GM23338 (cell line): ENCODE data around the gene SNRNP25. TPM values are rescaled to one million over a fixed set of nuclear protein-coding genes. Genes with fewer than 3 reads are reported as not detected.
A peak's percentile ranks its signal among the peaks of the same experiment; 100 is the strongest.

Experiments
- ATAC-seq: fragments of 200-7000 bp; cut with Tn5 transposase; 3 replicates; pipeline ENCODE4 v1.9.1; 2020
- DNase-seq: peaks from one replicate; pipeline ENCODE4 v3.0.0-alpha.2; 2015; ENCODE audit warnings: low spot score
- H2AFZ ChIP-seq: fragments of 200-600 bp; sonication (generic); 2 replicates; pipeline ENCODE4 v1.8.0; 2016; ENCODE audit warnings: antibody characterized with exemption, mild to moderate bottlenecking, moderate library complexity
- H3F3A ChIP-seq: fragments of 200-600 bp; sonication (generic); replicated peaks from 2 replicates; pipeline ENCODE4 v1.8.0; 2017; ENCODE audit warnings: antibody characterized with exemption, mixed run types, low read depth
- H3K27ac ChIP-seq: fragments of 200-600 bp; sonication (generic); 2 replicates; pipeline ENCODE4 v1.6.1; 2016; ENCODE audit warnings: low read depth
- H3K27me3 ChIP-seq: fragments of 200-600 bp; sonication (generic); 2 replicates; pipeline ENCODE4 v1.8.0; 2016; ENCODE audit warnings: mild to moderate bottlenecking, mixed run types, moderate library complexity; ENCODE audit not compliant: insufficient read depth
- H3K36me3 ChIP-seq: fragments of 200-600 bp; sonication (generic); 2 replicates; pipeline ENCODE4 v1.8.0; 2016; ENCODE audit warnings: mild to moderate bottlenecking; ENCODE audit not compliant: insufficient read depth
- H3K4me1 ChIP-seq: fragments of 200-600 bp; sonication (generic); 2 replicates; pipeline ENCODE4 v1.8.0; 2016; ENCODE audit warnings: mild to moderate bottlenecking, moderate library complexity; ENCODE audit not compliant: insufficient read depth
- H3K4me2 ChIP-seq: fragments of 200-600 bp; sonication (generic); 2 replicates; pipeline ENCODE4 v1.7.1; 2017; ENCODE audit warnings: mixed run types
- H3K4me3 ChIP-seq: fragments of 200-600 bp; sonication (generic); 2 replicates; pipeline ENCODE4 v1.6.1; 2016; ENCODE audit warnings: mixed run types
- H3K79me2 ChIP-seq: fragments of 200-600 bp; sonication (generic); replicated peaks from 2 replicates; pipeline ENCODE4 v1.8.0; 2017; ENCODE audit warnings: mild to moderate bottlenecking; ENCODE audit not compliant: insufficient read depth
- H3K9me2 ChIP-seq: fragments of 200-600 bp; sonication (generic); 2 replicates; pipeline ENCODE4 v1.8.0; 2017; ENCODE audit not compliant: insufficient read depth
- H4K20me1 ChIP-seq: fragments of 200-600 bp; sonication (generic); replicated peaks from 2 replicates; pipeline ENCODE4 v1.8.0; 2017; ENCODE audit warnings: mild to moderate bottlenecking; ENCODE audit not compliant: insufficient read depth
- H3K27ac Mint-ChIP-seq: 2 replicates; pipeline ENCODE4 v1.8.0; 2020; ENCODE audit warnings: inconsistent platforms, mild to moderate bottlenecking, moderate library complexity, mixed read lengths
- H3K27me3 Mint-ChIP-seq: 3 replicates; pipeline ENCODE4 v1.8.0; 2022; ENCODE audit warnings: low read depth, mild to moderate bottlenecking, moderate library complexity, mixed read lengths, inconsistent platforms; ENCODE audit not compliant: insufficient read depth, poor library complexity
- H3K36me3 Mint-ChIP-seq: 3 replicates; pipeline ENCODE4 v1.8.0; 2021; ENCODE audit warnings: low read depth, mild to moderate bottlenecking, inconsistent platforms, moderate library complexity, mixed read lengths
- H3K4me1 Mint-ChIP-seq: 3 replicates; pipeline ENCODE4 v1.8.0; 2020; ENCODE audit warnings: mild to moderate bottlenecking, inconsistent platforms, mixed read lengths
- H3K4me3 Mint-ChIP-seq: 3 replicates; pipeline ENCODE4 v1.8.0; 2021; ENCODE audit warnings: moderate library complexity, mild to moderate bottlenecking, inconsistent platforms, mixed read lengths
- H3K9me3 Mint-ChIP-seq: 3 replicates; pipeline ENCODE4 v1.8.0; 2020; ENCODE audit warnings: moderate library complexity, mild to moderate bottlenecking, inconsistent platforms, mixed read lengths
- CREB1 ChIP-seq: fragments of 250-450 bp; sonication (Bioruptor Pico); IDR thresholded peaks from 2 replicates; pipeline ENCODE4 v1.5.0; 2020; ENCODE audit warnings: low read depth, mild to moderate bottlenecking, moderate library complexity
- EZH2 ChIP-seq: fragments of 200-600 bp; sonication (generic); IDR thresholded peaks from one replicate; pipeline ENCODE4 v1.8.0; 2017; ENCODE audit warnings: antibody characterized with exemption, mild to moderate bottlenecking, low read depth; ENCODE audit not compliant: unreplicated experiment
- EZH2phosphoT487 ChIP-seq: fragments of 200-600 bp; sonication (generic); IDR thresholded peaks from one replicate; pipeline ENCODE4 v1.8.1; 2018; ENCODE audit warnings: antibody characterized with exemption; ENCODE audit not compliant: unreplicated experiment
- JUNB ChIP-seq: IDR thresholded peaks from one replicate; pipeline ENCODE4 v1.6.1; 2016; ENCODE audit warnings: antibody characterized with exemption; ENCODE audit not compliant: unreplicated experiment
- POLR2AphosphoS5 ChIP-seq: IDR thresholded peaks from 2 replicates; pipeline ENCODE4 v1.6.1; 2016; ENCODE audit warnings: antibody characterized with exemption, low read depth
- STAT1 ChIP-seq: IDR thresholded peaks from one replicate; pipeline ENCODE4 v1.6.1; 2016; ENCODE audit warnings: antibody characterized with exemption; ENCODE audit not compliant: unreplicated experiment
- ZNF331 ChIP-seq: fragments of 250-450 bp; sonication (Bioruptor Pico); IDR thresholded peaks from 2 replicates; pipeline ENCODE4 v1.5.0; 2020; ENCODE audit warnings: low read depth, mild to moderate bottlenecking, moderate library complexity
- polyA plus RNA-seq: library from polyadenylated mRNA; unstranded; fragments of >200 nt; fragmentation: Nextera tagmentation; extraction: Ambion mirVana; gene quantifications from 2 replicates; pipeline ENCODE4 v1.2.1, GENCODE V29; 2016
- total RNA-seq: library from RNA; depleted of rRNA; stranded (reverse); fragments of >200 nt; shearing (Covaris generic); gene quantifications from 2 replicates; pipeline ENCODE4 v1.2.3, GENCODE V29; 2014
- TF ChIP-seq, protein P1 (sequence below): IDR thresholded peaks from one replicate; pipeline ENCODE4 v1.6.1; 2018; ENCODE audit warnings: antibody characterized with exemption; ENCODE audit not compliant: unreplicated experiment
- TF ChIP-seq, protein P2 (sequence below), 2 experiments: fragments of 200-600 bp in 1 of 2; sonication (generic) in 1 of 2; conservative IDR thresholded peaks; 2 replicates each; pipeline versions ENCODE4 v1.5.1 to v1.6.1; 2016 to 2017; ENCODE audit warnings: antibody characterized with exemption in 2 of 2, low read depth in 2 of 2, mild to moderate bottlenecking in 2 of 2, moderate library complexity in 1 of 2
- TF ChIP-seq, protein P3 (sequence below): IDR thresholded peaks from 2 replicates; pipeline ENCODE4 v1.6.1; 2016; ENCODE audit warnings: antibody characterized with exemption

Gene SNRNP25
- total and polyA plus RNA-seq, 2 experiments from 2014 or later, result 34.4 to 79.5 TPM

DNA sequence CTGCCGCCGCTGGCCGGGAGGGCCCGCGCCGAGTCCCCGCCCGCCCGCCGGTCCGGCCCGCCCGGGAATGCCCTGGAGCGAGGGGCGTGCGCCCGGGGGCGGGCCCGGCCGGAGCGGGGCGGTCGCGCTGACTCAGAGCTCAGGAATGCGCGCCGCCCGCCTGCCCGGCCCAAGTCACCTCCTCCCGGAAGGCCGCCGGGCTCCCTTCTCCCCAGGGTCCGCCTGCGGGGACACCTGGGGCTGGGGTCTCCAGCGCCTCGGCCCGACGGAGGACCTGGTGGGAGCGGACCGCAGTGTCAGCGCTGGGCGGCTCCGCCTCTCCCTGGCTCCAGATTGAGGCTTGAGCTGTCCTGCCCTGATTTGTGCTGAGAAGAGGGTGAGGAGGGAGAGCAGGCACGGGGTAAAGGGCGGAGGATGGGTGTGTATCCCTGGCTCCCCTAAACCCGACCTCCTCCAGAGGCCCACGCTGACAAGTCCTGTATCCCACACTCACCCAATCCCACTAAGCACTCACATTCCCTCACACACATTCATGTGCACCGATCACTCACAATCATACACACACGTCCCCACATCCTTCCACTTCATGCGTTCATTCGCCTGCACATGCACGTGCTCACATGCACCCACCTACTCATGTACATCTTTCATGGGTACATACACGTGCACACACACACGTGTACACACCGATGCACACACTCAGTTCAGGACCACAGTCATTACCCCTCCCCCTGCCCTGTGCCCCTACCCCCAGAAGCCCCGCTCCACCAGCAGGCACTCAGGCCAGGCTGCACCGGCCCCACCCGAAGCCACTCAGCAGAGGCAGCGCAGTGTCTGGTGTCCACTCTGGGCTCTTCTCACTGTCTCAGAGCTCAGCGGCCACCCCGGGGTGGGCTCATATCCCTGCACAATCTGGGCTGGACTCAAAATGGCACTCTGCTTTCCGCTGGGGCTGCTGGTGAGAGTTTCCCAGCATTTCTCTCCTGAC lies 19.2 kb downstream of the SNRNP25 start, which contains the start of gene RHBDF1:
Gene RHBDF1 (minus strand): TSS at position 71 of the 988 bp plus-strand sequence. CDS start 7,616 bp downstream, outside the sequence.
- peak; percentile 37 for ATAC-seq
- peaks cover 54% of the 10 kb centered on the region for H3K4me1 Mint-ChIP-seq
- peak; percentile 83 for DNase-seq

DNA sequence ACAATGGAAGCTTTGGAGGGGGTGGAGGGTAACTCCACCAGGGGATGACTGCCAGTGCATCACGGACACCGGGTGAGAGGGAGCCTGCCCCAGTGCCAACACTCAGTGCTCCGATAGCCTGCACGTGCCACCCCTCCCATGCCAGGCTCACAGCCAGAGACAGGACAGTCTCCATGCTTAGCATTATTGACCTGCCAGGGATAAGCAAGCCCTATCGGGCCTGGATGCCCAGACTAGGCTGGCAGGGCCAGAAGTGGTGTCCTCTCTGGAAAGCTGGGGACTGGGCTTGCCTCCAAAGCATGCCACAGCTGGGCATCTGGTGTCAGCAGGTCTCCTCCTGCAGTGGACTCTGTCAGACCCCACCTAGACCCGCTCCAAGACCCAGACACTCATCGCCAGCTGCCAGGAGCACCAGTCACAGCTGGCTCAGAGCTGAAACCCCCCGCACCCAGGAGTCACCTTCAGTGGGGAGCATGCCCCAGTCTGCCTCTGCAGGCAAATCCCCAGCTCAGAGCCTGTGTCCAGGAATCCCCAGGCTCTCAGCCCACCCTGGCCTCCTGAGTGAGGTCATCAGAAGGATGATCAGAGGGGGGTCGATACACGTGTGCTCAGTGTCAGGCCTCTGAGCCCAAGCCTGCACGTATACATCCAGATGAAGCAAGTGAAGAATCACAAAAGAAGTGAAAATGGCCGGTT lies 20.6 kb downstream of the SNRNP25 start:
- H3K9me3 Mint-ChIP-seq, result no peaks in the 10 kb centered on the region
- DNase-seq (no peak), ATAC-seq (no peak)
- H2AFZ ChIP-seq, result no peak overlapping the region
- H3K4me2 ChIP-seq, result peak overlapping the region; percentile 62
- no peaks in the 10 kb centered on the region for H3K9me2 ChIP-seq
- no peaks in the 10 kb centered on the region for H3K27me3 ChIP-seq
- no peak overlapping the region for H3K27ac ChIP-seq
- peak overlapping the region; percentile 59; the same call in 1 of the 2 replicates for H3K27ac Mint-ChIP-seq
- no peaks in the 10 kb centered on the region for H3K36me3 Mint-ChIP-seq
- H3F3A ChIP-seq, result peaks cover 17% of the 10 kb centered on the region; the same call in 1 of the 2 replicates
- no peaks in the 10 kb centered on the region for H3K36me3 ChIP-seq
- peak overlapping the region; percentile 55; the same call in 1 of the 3 replicates for H3K4me3 Mint-ChIP-seq
- 0 out of 2 replicates have a peak, but pooled peaks cover 5% of the 10 kb centered on the region for H4K20me1 ChIP-seq
- peaks cover 50% of the 10 kb centered on the region for H3K4me1 ChIP-seq
- H3K79me2 ChIP-seq, result peaks cover 4% of the 10 kb centered on the region; the same call in 1 of the 2 replicates
- H3K4me1 Mint-ChIP-seq, result peaks cover 54% of the 10 kb centered on the region
- peaks cover 25% of the 10 kb centered on the region for H3K27me3 Mint-ChIP-seq
- no peak overlapping the region for H3K4me3 ChIP-seq
- TF ChIP-seq EZH2phosphoT487 (no peak), JUNB (no peak), ZNF331 (CRISPR knock-in tag) (no peak), EZH2 (no peak), STAT1 (no peak), CREB1 (no peak)
- TF ChIP-seq, protein P1, sequence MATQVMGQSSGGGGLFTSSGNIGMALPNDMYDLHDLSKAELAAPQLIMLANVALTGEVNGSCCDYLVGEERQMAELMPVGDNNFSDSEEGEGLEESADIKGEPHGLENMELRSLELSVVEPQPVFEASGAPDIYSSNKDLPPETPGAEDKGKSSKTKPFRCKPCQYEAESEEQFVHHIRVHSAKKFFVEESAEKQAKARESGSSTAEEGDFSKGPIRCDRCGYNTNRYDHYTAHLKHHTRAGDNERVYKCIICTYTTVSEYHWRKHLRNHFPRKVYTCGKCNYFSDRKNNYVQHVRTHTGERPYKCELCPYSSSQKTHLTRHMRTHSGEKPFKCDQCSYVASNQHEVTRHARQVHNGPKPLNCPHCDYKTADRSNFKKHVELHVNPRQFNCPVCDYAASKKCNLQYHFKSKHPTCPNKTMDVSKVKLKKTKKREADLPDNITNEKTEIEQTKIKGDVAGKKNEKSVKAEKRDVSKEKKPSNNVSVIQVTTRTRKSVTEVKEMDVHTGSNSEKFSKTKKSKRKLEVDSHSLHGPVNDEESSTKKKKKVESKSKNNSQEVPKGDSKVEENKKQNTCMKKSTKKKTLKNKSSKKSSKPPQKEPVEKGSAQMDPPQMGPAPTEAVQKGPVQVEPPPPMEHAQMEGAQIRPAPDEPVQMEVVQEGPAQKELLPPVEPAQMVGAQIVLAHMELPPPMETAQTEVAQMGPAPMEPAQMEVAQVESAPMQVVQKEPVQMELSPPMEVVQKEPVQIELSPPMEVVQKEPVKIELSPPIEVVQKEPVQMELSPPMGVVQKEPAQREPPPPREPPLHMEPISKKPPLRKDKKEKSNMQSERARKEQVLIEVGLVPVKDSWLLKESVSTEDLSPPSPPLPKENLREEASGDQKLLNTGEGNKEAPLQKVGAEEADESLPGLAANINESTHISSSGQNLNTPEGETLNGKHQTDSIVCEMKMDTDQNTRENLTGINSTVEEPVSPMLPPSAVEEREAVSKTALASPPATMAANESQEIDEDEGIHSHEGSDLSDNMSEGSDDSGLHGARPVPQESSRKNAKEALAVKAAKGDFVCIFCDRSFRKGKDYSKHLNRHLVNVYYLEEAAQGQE, result no peak
- TF ChIP-seq, protein P2, sequence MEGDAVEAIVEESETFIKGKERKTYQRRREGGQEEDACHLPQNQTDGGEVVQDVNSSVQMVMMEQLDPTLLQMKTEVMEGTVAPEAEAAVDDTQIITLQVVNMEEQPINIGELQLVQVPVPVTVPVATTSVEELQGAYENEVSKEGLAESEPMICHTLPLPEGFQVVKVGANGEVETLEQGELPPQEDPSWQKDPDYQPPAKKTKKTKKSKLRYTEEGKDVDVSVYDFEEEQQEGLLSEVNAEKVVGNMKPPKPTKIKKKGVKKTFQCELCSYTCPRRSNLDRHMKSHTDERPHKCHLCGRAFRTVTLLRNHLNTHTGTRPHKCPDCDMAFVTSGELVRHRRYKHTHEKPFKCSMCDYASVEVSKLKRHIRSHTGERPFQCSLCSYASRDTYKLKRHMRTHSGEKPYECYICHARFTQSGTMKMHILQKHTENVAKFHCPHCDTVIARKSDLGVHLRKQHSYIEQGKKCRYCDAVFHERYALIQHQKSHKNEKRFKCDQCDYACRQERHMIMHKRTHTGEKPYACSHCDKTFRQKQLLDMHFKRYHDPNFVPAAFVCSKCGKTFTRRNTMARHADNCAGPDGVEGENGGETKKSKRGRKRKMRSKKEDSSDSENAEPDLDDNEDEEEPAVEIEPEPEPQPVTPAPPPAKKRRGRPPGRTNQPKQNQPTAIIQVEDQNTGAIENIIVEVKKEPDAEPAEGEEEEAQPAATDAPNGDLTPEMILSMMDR (conservative IDR thresholded peaks at IDR 0.05; ENCODE audit: low read depth in 2 of 2), result no peak
- TF ChIP-seq, protein P3, sequence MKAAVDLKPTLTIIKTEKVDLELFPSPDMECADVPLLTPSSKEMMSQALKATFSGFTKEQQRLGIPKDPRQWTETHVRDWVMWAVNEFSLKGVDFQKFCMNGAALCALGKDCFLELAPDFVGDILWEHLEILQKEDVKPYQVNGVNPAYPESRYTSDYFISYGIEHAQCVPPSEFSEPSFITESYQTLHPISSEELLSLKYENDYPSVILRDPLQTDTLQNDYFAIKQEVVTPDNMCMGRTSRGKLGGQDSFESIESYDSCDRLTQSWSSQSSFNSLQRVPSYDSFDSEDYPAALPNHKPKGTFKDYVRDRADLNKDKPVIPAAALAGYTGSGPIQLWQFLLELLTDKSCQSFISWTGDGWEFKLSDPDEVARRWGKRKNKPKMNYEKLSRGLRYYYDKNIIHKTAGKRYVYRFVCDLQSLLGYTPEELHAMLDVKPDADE, result no peak

More for the DNA sequence above, 19.2 kb downstream of the SNRNP25 start, which contains the start of gene RHBDF1:
- Mint-ChIP-seq H3K9me3 (no peaks in the 10 kb centered on the region), H3K27ac (peak within 1 kb of the TSS; percentile 70), H3K27me3 (peaks cover 28% of the 10 kb centered on the region), H3K36me3 (no peaks in the 10 kb centered on the region), H3K4me3 (peak within 1 kb of the TSS; percentile 78)
- Histone ChIP-seq H3K79me2 (peaks cover 4% of the 10 kb centered on the region; the same call in 1 of the 2 replicates), H2AFZ (peak within 1 kb of the TSS; percentile 74), H3K4me3 (peak within 1 kb of the TSS; percentile 76), H3K27me3 (no peaks in the 10 kb centered on the region), H3F3A (peaks cover 17% of the 10 kb centered on the region; the same call in 1 of the 2 replicates), H3K36me3 (no peaks in the 10 kb centered on the region), H3K9me2 (no peaks in the 10 kb centered on the region), H3K4me1 (peaks cover 45% of the 10 kb centered on the region), H4K20me1 (0 out of 2 replicates have a peak, but pooled peaks cover 5% of the 10 kb centered on the region), H3K27ac (0 out of 2 replicates have a peak within 1 kb of the TSS, but pooled peaks have one; percentile 27), H3K4me2 (peak within 1 kb of the TSS; percentile 93)
- TF ChIP-seq POLR2AphosphoS5 (no peak), EZH2 (no peak)
- TF ChIP-seq, protein P2 (conservative IDR thresholded peaks at IDR 0.05; ENCODE audit: low read depth in 2 of 2), result no peak
